Activated naive CD4-positive, alpha-beta T cell treated with Interleukin-2 at 50 U/mL for 16 hours (primary cell): ENCODE measurements around the gene ANKRD33B.

Experiments used
- DNase-seq: peaks from one replicate; pipeline ENCODE4 v3.0.0-alpha.2; 2020

Gene ANKRD33B

GRCh38 chr5:10682801-10683525, 119.1 kb downstream of the ANKRD33B start:
- DNase-seq, result no peak

- DNase-seq, result no peak
Measured at GRCh38 chr5:10684303-10685086, 120.6 kb downstream of the ANKRD33B start.

GRCh38 chr5:10685115-10685521, 121.2 kb downstream of the ANKRD33B start:
- no peak for DNase-seq

- DNase-seq, result no peak
Measured at GRCh38 chr5:10686890-10687289, 123.0 kb downstream of the ANKRD33B start.

GRCh38 chr5:10688651-10689171, 124.8 kb downstream of the ANKRD33B start:
- DNase-seq, result no peak

- peak; percentile 21 for DNase-seq
Measured at GRCh38 chr5:10689391-10690081, 125.7 kb downstream of the ANKRD33B start.

GRCh38 chr5:10690460-10691440, 126.9 kb downstream of the ANKRD33B start:
- no peak for DNase-seq

- DNase-seq, result no peak
Measured at GRCh38 chr5:10691826-10692785, 128.2 kb downstream of the ANKRD33B start.

- DNase-seq, result no peak
Measured at GRCh38 chr5:10695055-10695649, 131.3 kb downstream of the ANKRD33B start.

- no peak for DNase-seq
Measured at GRCh38 chr5:10695759-10696543, 132.1 kb downstream of the ANKRD33B start.

GRCh38 chr5:10699281-10699874, 135.5 kb downstream of the ANKRD33B start:
- DNase-seq, result no peak

- DNase-seq, result no peak
Measured at GRCh38 chr5:10699987-10700386, 136.1 kb downstream of the ANKRD33B start.

- no peak for DNase-seq
Measured at GRCh38 chr5:10700516-10700915, 136.6 kb downstream of the ANKRD33B start.

- peak; percentile 24 for DNase-seq
Measured at GRCh38 chr5:10701567-10702039, 137.7 kb downstream of the ANKRD33B start.

- no peak for DNase-seq
Measured at GRCh38 chr5:10702040-10702629, 138.3 kb downstream of the ANKRD33B start.

- no peak for DNase-seq
Measured at GRCh38 chr5:10702911-10703491, 139.1 kb downstream of the ANKRD33B start.

- no peak for DNase-seq
Measured at GRCh38 chr5:10703676-10704075, 139.8 kb downstream of the ANKRD33B start.

GRCh38 chr5:10704949-10705621, 141.2 kb downstream of the ANKRD33B start:
- DNase-seq, result peak; percentile 12
